ENCODE measurements around the gene GRIP1. TPM values are rescaled to one million over a fixed set of nuclear protein-coding genes. Genes with fewer than 3 reads are reported as not detected.

GRIP1 gene
- polyA plus RNA-seq, 2 donors: 1.5 to 2.4 TPM

- Histone ChIP-seq H3K4me1 (ENCODE audit: control insufficient read depth in 2 of 2, insufficient read depth in 2 of 2, low read length in 1 of 2) (no peaks in the 10 kb centered on the region), H3K27ac (ENCODE audit: low read depth in 2 of 2, low read length in 1 of 2) (no peak overlapping the region), H3K4me3 (ENCODE audit: low read depth in 1 of 2, low read length in 2 of 2) (no peak overlapping the region), H3K27me3 (ENCODE audit: control insufficient read depth in 1 of 2, insufficient read depth in 2 of 2, low read length in 2 of 2) (no peaks in the 10 kb centered on the region), H3K9me3 (ENCODE audit: control insufficient read depth in 2 of 2, insufficient read depth in 1 of 2, low read depth in 1 of 2, low read length in 1 of 2) (no peaks in the 10 kb centered on the region), H3K36me3 (ENCODE audit: control insufficient read depth in 2 of 2, insufficient read depth in 2 of 2, low read length in 1 of 2) (no peaks in the 10 kb centered on the region)
Measured at GRCh38 chr12:66662179-66662578, 16.7 kb downstream of the GRIP1 start.

DNA sequence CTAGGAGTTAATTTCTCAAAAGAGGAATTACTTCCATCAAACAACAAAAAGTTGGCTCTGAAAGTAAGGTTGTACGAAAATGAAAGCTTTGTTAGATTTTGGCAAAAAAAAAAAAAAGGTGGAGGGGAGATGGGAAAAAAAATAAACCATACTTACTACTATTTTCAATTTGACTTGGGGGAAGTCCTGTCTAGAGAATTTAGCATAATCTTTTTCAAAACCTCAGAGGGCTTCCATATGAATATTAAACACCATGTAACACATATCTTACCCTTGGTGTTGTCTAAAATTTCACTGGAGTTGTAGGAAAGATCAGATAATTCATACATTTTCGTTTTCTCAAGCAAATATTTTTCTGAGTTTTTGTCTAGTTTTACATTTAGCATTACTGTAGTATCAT is 17.5 kb downstream of the GRIP1 start:
- H3K36me3 ChIP-seq (ENCODE audit: control insufficient read depth in 2 of 2, insufficient read depth in 2 of 2, low read length in 1 of 2): no peaks in the 10 kb centered on the region
- WGBS, 2 donors: 48 to 55% methylated on average over 2 of the region's 2 CpGs
- no peak overlapping the region for H3K27ac ChIP-seq (ENCODE audit: low read depth in 2 of 2, low read length in 1 of 2)
- no peak overlapping the region for H3K4me3 ChIP-seq (ENCODE audit: low read depth in 1 of 2, low read length in 2 of 2)
- H3K27me3 ChIP-seq (ENCODE audit: control insufficient read depth in 1 of 2, insufficient read depth in 2 of 2, low read length in 2 of 2): no peaks in the 10 kb centered on the region
- H3K9me3 ChIP-seq (ENCODE audit: control insufficient read depth in 2 of 2, insufficient read depth in 1 of 2, low read depth in 1 of 2, low read length in 1 of 2): no peaks in the 10 kb centered on the region
- H3K4me1 ChIP-seq (ENCODE audit: control insufficient read depth in 2 of 2, insufficient read depth in 2 of 2, low read length in 1 of 2): no peaks in the 10 kb centered on the region

- Histone ChIP-seq H3K9me3 (ENCODE audit: control insufficient read depth in 2 of 2, insufficient read depth in 1 of 2, low read depth in 1 of 2, low read length in 1 of 2) (no peaks in the 10 kb centered on the region), H3K36me3 (ENCODE audit: control insufficient read depth in 2 of 2, insufficient read depth in 2 of 2, low read length in 1 of 2) (no peaks in the 10 kb centered on the region)
- WGBS, 2 donors: 65 to 69% methylated on average over 1 of the region's 1 CpG
Measured at GRCh38 chr12:66653796-66654195, 25.1 kb downstream of the GRIP1 start.

GRCh38 chr12:66648033-66648735 is 30.7 kb downstream of the GRIP1 start:
- Histone ChIP-seq H3K27me3 (ENCODE audit: control insufficient read depth in 1 of 2, insufficient read depth in 2 of 2, low read length in 2 of 2) (no peaks in the 10 kb centered on the region), H3K27ac (ENCODE audit: low read depth in 2 of 2, low read length in 1 of 2) (no peak overlapping the region), H3K4me3 (ENCODE audit: low read depth in 1 of 2, low read length in 2 of 2) (no peak overlapping the region), H3K36me3 (ENCODE audit: control insufficient read depth in 2 of 2, insufficient read depth in 2 of 2, low read length in 1 of 2) (no peaks in the 10 kb centered on the region), H3K4me1 (ENCODE audit: control insufficient read depth in 2 of 2, insufficient read depth in 2 of 2, low read length in 1 of 2) (peaks cover 0 to 2% of the 10 kb centered on the region in 2 donors), H3K9me3 (ENCODE audit: control insufficient read depth in 2 of 2, insufficient read depth in 1 of 2, low read depth in 1 of 2, low read length in 1 of 2) (no peaks in the 10 kb centered on the region)
- 81 to 83% methylated on average over 10 of the region's 10 CpGs for WGBS, 2 donors

More at GRCh38 chr12:66653796-66654195, 25.1 kb downstream of the GRIP1 start:
- no peak overlapping the region for H3K4me3 ChIP-seq (ENCODE audit: low read depth in 1 of 2, low read length in 2 of 2)
- no peaks in the 10 kb centered on the region for H3K4me1 ChIP-seq (ENCODE audit: control insufficient read depth in 2 of 2, insufficient read depth in 2 of 2, low read length in 1 of 2)
- H3K27ac ChIP-seq (ENCODE audit: low read depth in 2 of 2, low read length in 1 of 2): no peak overlapping the region
- H3K27me3 ChIP-seq (ENCODE audit: control insufficient read depth in 1 of 2, insufficient read depth in 2 of 2, low read length in 2 of 2): no peaks in the 10 kb centered on the region

DNA sequence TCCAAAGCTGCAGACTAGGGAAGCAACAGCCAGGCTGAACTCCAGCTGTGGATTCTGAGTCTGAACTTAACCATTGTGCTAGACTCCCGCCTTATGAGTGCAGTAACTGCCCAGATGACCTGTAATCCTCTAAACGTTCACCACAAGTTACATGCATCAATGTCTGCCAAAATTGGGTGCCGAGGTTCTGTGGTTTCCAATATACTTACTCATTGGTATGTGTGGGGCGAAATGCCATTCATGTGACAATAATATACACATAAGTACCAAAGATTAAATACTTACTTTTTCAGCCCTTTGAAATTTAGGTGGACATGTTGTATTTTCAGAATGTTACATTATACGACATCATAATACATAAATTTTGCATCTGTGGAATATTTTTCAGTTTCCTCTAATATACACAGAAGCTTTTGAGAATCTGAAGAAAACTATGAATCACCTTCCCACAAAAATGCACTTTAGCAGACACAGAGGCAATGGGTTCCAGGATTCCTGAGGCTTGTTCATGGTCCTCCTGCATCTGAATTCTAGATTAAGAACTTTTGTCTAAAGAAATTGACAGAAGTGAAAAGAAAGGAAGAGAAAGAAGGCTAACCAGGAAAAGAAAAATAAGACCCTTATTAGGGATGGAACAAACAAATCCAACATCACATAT is 31.7 kb downstream of the GRIP1 start:
- WGBS, 2 donors: 67 to 69% methylated on average over 5 of the region's 5 CpGs
- H3K36me3 ChIP-seq (ENCODE audit: control insufficient read depth in 2 of 2, insufficient read depth in 2 of 2, low read length in 1 of 2): no peaks in the 10 kb centered on the region

DNA sequence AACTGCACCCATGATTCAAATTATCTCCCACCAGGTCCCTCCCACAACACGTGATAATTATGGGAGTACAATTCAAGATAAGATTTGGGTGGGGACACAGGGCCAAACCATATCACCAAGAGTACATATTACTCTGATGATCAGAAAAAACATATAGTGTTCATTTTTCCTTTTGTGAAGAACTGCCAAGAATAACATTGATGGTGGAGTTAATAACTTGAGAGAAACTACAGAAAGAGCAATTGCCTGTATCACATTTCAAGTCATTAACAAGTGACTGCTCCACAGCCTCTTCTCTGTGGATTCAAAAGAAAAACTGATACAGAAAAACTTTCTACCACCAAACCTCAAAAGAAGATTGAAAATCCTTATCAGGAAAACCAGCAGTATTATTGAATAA is 34.7 kb downstream of the GRIP1 start:
- H3K36me3 ChIP-seq (ENCODE audit: control insufficient read depth in 2 of 2, insufficient read depth in 2 of 2, low read length in 1 of 2): no peaks in the 10 kb centered on the region
- H3K27me3 ChIP-seq (ENCODE audit: control insufficient read depth in 1 of 2, insufficient read depth in 2 of 2, low read length in 2 of 2): no peaks in the 10 kb centered on the region
- H3K4me3 ChIP-seq (ENCODE audit: low read depth in 1 of 2, low read length in 2 of 2): no peak overlapping the region
- WGBS, 2 donors: 80 to 87% methylated on average over 1 of the region's 1 CpG
- peaks cover 0 to 2% of the 10 kb centered on the region in 2 donors for H3K4me1 ChIP-seq (ENCODE audit: control insufficient read depth in 2 of 2, insufficient read depth in 2 of 2, low read length in 1 of 2)
- H3K9me3 ChIP-seq (ENCODE audit: control insufficient read depth in 2 of 2, insufficient read depth in 1 of 2, low read depth in 1 of 2, low read length in 1 of 2): no peaks in the 10 kb centered on the region
- H3K27ac ChIP-seq (ENCODE audit: low read depth in 2 of 2, low read length in 1 of 2): no peak overlapping the region

More for the DNA sequence above, 31.7 kb downstream of the GRIP1 start:
- Histone ChIP-seq H3K27me3 (ENCODE audit: control insufficient read depth in 1 of 2, insufficient read depth in 2 of 2, low read length in 2 of 2) (no peaks in the 10 kb centered on the region), H3K9me3 (ENCODE audit: control insufficient read depth in 2 of 2, insufficient read depth in 1 of 2, low read depth in 1 of 2, low read length in 1 of 2) (no peaks in the 10 kb centered on the region), H3K27ac (ENCODE audit: low read depth in 2 of 2, low read length in 1 of 2) (no peak overlapping the region), H3K4me1 (ENCODE audit: control insufficient read depth in 2 of 2, insufficient read depth in 2 of 2, low read length in 1 of 2) (peaks cover 0 to 2% of the 10 kb centered on the region in 2 donors), H3K4me3 (ENCODE audit: low read depth in 1 of 2, low read length in 2 of 2) (no peak overlapping the region)

DNA sequence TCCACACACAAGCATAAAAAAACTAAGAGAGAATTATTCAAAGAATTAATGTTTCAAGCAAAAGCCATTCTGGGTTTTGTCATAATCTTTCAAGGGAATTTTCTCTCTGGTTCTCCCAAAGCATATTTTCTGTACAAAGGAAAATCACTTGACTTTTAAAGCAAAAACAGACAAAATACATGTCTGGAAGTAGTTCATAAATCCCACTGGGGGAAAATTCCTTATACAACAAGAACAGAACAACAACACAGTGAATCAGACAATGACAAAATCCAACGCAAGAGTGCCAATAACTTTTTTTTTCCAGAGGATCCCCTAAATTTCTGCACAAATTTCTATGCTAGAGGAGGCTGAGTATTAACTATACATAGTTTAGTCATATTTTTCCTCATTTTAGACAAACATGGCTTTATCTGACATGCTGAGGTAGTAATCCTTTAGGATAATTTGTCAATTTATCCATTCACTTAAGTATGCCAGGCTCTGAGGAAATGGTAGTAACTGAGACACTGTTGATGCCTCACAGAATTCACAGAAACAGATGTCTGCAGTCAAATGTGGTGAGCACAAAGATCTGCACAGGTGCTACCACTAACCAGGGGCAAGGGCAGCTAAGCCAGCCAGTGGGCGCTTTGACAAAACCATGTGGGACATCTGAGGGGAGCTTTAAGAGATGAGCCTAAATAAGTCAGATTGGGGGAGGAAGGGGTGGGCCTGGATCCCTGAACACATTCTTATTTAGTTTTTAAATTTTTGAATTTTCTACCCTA is 38.0 kb downstream of the GRIP1 start:
- Histone ChIP-seq H3K27me3 (ENCODE audit: control insufficient read depth in 1 of 2, insufficient read depth in 2 of 2, low read length in 2 of 2) (no peaks in the 10 kb centered on the region), H3K36me3 (ENCODE audit: control insufficient read depth in 2 of 2, insufficient read depth in 2 of 2, low read length in 1 of 2) (no peaks in the 10 kb centered on the region), H3K9me3 (ENCODE audit: control insufficient read depth in 2 of 2, insufficient read depth in 1 of 2, low read depth in 1 of 2, low read length in 1 of 2) (no peaks in the 10 kb centered on the region), H3K4me3 (ENCODE audit: low read depth in 1 of 2, low read length in 2 of 2) (no peak overlapping the region), H3K4me1 (ENCODE audit: control insufficient read depth in 2 of 2, insufficient read depth in 2 of 2, low read length in 1 of 2) (no peaks in the 10 kb centered on the region), H3K27ac (ENCODE audit: low read depth in 2 of 2, low read length in 1 of 2) (no peak overlapping the region)
- WGBS, 2 donors: 88 to 91% methylated on average over 2 of the region's 2 CpGs

DNA sequence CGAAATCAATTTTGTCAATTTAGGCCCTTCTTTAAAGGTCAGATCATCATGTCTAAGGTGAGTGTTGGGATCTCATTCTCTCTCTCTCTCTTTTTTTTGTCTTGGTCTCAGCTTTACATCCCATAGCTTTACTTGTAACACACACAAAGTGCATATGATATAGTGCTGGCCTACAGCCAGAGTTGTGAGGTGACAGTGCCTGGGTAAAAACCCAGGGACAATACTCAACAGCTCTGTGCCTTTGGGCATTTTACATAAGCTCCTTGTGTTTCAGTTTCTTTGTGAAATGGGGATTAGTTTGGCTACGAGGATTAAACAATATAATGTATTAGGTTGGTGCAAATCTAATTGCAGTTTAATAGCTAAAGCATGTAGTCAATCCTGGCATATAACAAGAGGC is 40.2 kb downstream of the GRIP1 start:
- Histone ChIP-seq H3K9me3 (ENCODE audit: control insufficient read depth in 2 of 2, insufficient read depth in 1 of 2, low read depth in 1 of 2, low read length in 1 of 2) (no peaks in the 10 kb centered on the region), H3K27ac (ENCODE audit: low read depth in 2 of 2, low read length in 1 of 2) (no peak overlapping the region), H3K4me1 (ENCODE audit: control insufficient read depth in 2 of 2, insufficient read depth in 2 of 2, low read length in 1 of 2) (no peaks in the 10 kb centered on the region), H3K36me3 (ENCODE audit: control insufficient read depth in 2 of 2, insufficient read depth in 2 of 2, low read length in 1 of 2) (no peaks in the 10 kb centered on the region), H3K4me3 (ENCODE audit: low read depth in 1 of 2, low read length in 2 of 2) (no peak overlapping the region), H3K27me3 (ENCODE audit: control insufficient read depth in 1 of 2, insufficient read depth in 2 of 2, low read length in 2 of 2) (no peaks in the 10 kb centered on the region)
- WGBS, 2 donors: 61 to 67% methylated on average over 2 of the region's 2 CpGs

DNA sequence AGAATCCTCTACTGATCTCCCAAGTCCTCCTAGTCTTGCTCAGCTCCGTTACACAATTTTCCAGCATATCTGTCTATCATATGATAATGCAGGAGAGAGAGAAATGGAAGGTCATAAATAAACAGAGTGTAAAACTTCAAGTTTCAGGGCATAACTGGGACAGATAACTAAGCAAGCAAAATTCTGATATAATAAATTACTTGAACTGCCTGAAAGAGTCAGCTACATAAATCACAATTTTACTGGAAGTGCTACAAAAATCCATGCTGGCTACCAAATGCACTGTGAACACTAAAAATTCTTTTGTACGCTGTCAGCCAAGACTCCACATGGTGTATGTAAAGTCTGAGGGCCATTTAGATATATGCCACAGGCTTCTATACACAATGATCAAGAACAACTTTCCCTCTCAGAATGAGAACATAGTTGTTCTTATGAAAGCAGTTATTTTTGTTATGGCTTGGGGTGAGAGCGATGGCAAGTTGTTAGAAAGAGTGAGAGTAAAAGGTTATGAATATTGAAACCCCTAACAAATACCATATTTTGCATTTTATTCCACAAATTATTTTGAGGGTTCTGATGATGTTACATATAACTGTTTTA is 41.1 kb downstream of the GRIP1 start:
- Histone ChIP-seq H3K27me3 (ENCODE audit: control insufficient read depth in 1 of 2, insufficient read depth in 2 of 2, low read length in 2 of 2) (no peaks in the 10 kb centered on the region), H3K27ac (ENCODE audit: low read depth in 2 of 2, low read length in 1 of 2) (no peak overlapping the region), H3K36me3 (ENCODE audit: control insufficient read depth in 2 of 2, insufficient read depth in 2 of 2, low read length in 1 of 2) (no peaks in the 10 kb centered on the region), H3K9me3 (ENCODE audit: control insufficient read depth in 2 of 2, insufficient read depth in 1 of 2, low read depth in 1 of 2, low read length in 1 of 2) (no peaks in the 10 kb centered on the region), H3K4me3 (ENCODE audit: low read depth in 1 of 2, low read length in 2 of 2) (no peak overlapping the region), H3K4me1 (ENCODE audit: control insufficient read depth in 2 of 2, insufficient read depth in 2 of 2, low read length in 1 of 2) (no peaks in the 10 kb centered on the region)
- WGBS, 2 donors: 73 to 75% methylated on average over 3 of the region's 3 CpGs

Data from esophagus (tissue), 2 donors.